Neutrophil (primary cell): Measurements from ENCODE around the gene NR2F1-AS1.

ENCODE experiments used
- H3K27ac ChIP-seq: fragments of 200-600 bp; sonication (generic); 2 replicates; pipeline ENCODE4 v1.5.1; 2016; ENCODE audit warnings: mild to moderate bottlenecking, moderate library complexity
- H3K27me3 ChIP-seq: fragments of 200-600 bp; sonication (generic); 2 replicates; pipeline ENCODE4 v1.6.0; 2016; ENCODE audit warnings: mild to moderate bottlenecking
- H3K36me3 ChIP-seq: fragments of 200-600 bp; sonication (generic); 2 replicates; pipeline ENCODE4 v1.5.1; 2017
- H3K4me1 ChIP-seq, 2 experiments: fragments of 200-600 bp in 1 of 2; sonication (generic) in 1 of 2; 1 replicate in 1 of 2; 2 replicates in 1 of 2; pipeline versions ENCODE4 v1.5.1 to v1.6.1; 2013 to 2016; ENCODE audit warnings: low read depth in 1 of 2, low read length in 1 of 2, mild to moderate bottlenecking in 1 of 2, moderate library complexity in 1 of 2; ENCODE audit not compliant: control insufficient read depth in 1 of 2, insufficient read depth in 1 of 2
- H3K4me3 ChIP-seq, 2 experiments: fragments of 200-600 bp in 1 of 2; sonication (generic) in 1 of 2; 1 replicate in 1 of 2; 2 replicates in 1 of 2; pipeline ENCODE4 v1.5.1; 2013 to 2016; ENCODE audit warnings: low read depth in 1 of 2, low read length in 1 of 2, mild to moderate bottlenecking in 1 of 2, moderate library complexity in 1 of 2
- H3K9me3 ChIP-seq: fragments of 200-600 bp; sonication (generic); 2 replicates; pipeline ENCODE4 v1.5.1; 2016
- CTCF ChIP-seq: fragments of 200-600 bp; sonication (generic); IDR thresholded peaks from 2 replicates; pipeline ENCODE4 v1.5.1; 2016; ENCODE audit warnings: antibody characterized with exemption

NR2F1-AS1 gene

GRCh38 chr5:93598091-93599000 lies 17.3 kb upstream of the NR2F1-AS1 start:
- no peak overlapping the region for H3K27ac ChIP-seq
- H3K27me3 ChIP-seq: peaks cover 100% of the 10 kb centered on the region
- no peak overlapping the region for H3K4me3 ChIP-seq
- no peaks in the 10 kb centered on the region for H3K36me3 ChIP-seq
- no peak for TF ChIP-seq CTCF
- H3K4me1 ChIP-seq: peaks cover 16 to 26% of the 10 kb centered on the region in 2 experiments
- peaks cover 4% of the 10 kb centered on the region for H3K9me3 ChIP-seq

- H3K9me3 ChIP-seq: peaks cover 4% of the 10 kb centered on the region
- H3K27ac ChIP-seq: no peak overlapping the region
- H3K27me3 ChIP-seq: peaks cover 100% of the 10 kb centered on the region
- peak overlapping the region; percentile 14 to 35 for H3K4me3 ChIP-seq
- H3K4me1 ChIP-seq: peaks cover 16 to 26% of the 10 kb centered on the region in 2 experiments
- H3K36me3 ChIP-seq: no peaks in the 10 kb centered on the region
- no peak for TF ChIP-seq CTCF
Observed at GRCh38 chr5:93596676-93597490, 15.9 kb upstream of the NR2F1-AS1 start.

GRCh38 chr5:93596310-93596675 lies 15.3 kb upstream of the NR2F1-AS1 start:
- H3K27me3 ChIP-seq: peaks cover 100% of the 10 kb centered on the region
- no peak for TF ChIP-seq CTCF

GRCh38 chr5:93595420-93596147 lies 14.6 kb upstream of the NR2F1-AS1 start:
- Histone ChIP-seq H3K4me1 (peaks cover 16 to 26% of the 10 kb centered on the region in 2 experiments), H3K27ac (no peak overlapping the region), H3K27me3 (peaks cover 100% of the 10 kb centered on the region), H3K36me3 (no peaks in the 10 kb centered on the region), H3K9me3 (peaks cover 4% of the 10 kb centered on the region), H3K4me3 (no peak overlapping the region)
- no peak for TF ChIP-seq CTCF

More at GRCh38 chr5:93596310-93596675, 15.3 kb upstream of the NR2F1-AS1 start:
- Histone ChIP-seq H3K4me1 (peaks cover 16 to 26% of the 10 kb centered on the region in 2 experiments), H3K4me3 (no peak overlapping the region), H3K27ac (no peak overlapping the region), H3K9me3 (peaks cover 4% of the 10 kb centered on the region), H3K36me3 (no peaks in the 10 kb centered on the region)
